ENCODE results near the gene ADGRV1. TPM values are rescaled to one million over a fixed set of nuclear protein-coding genes. Genes with fewer than 3 reads are reported as not detected.

Gene ADGRV1
- polyA plus RNA-seq, 3 donors: 0.18 to 0.33 TPM; not detected in 1

GRCh38 chr5:91142386-91142785 is 583.8 kb downstream of the ADGRV1 start:
- peaks cover 2% of the 10 kb centered on the region in 2 donors for H3K9me3 ChIP-seq (replicated peaks in 1 of 2; ENCODE audit: control insufficient read depth in 1 of 2, insufficient read depth in 1 of 2, low read length in 2 of 2)
- Mint-ChIP-seq H3K36me3 (peaks cover 2% of the 10 kb centered on the region in 2 donors), H3K27me3 (ENCODE audit: low read depth in 3 of 3) (peaks cover 0 to 2% (median 0%) of the 10 kb centered on the region in 3 donors), H3K4me1 (peaks cover 61% of the 10 kb centered on the region), H3K9me3 (peaks cover 0 to 9% (median 1%) of the 10 kb centered on the region in 7 donors), H3K4me3 (peak overlapping the region in 1 of 2 donors; percentile 26), H3K27ac (peak overlapping the region; percentile 19 to 91 (median 76))
- H2AFZ ChIP-seq (ENCODE audit: insufficient read depth, low read depth, low read length, poor library complexity, severe bottlenecking): peak overlapping the region; percentile 41
- no CpG with 5 or more reads among the region's 4 CpGs for WGBS (ENCODE audit: insufficient coverage)
- DNase-seq: peak in 2 of 3 donors; percentile 53 to 58
- H3K79me2 ChIP-seq (ENCODE audit: insufficient read depth, low read length): no peaks in the 10 kb centered on the region
- TF ChIP-seq CTCF (IDR thresholded peaks at IDR 0.05): no peak
- H3K4me3 ChIP-seq (replicated peaks in 1 of 3; ENCODE audit: low read depth in 2 of 3, low read length in 3 of 3): peak overlapping the region in 1 of 3 experiments; percentile 47
- H3K4me2 ChIP-seq (replicated peaks; ENCODE audit: extremely low read depth, low read length, poor library complexity, severe bottlenecking): peak overlapping the region; percentile 38
- no peak overlapping the region for H3K9ac ChIP-seq (ENCODE audit: insufficient read depth, low read length, poor library complexity, severe bottlenecking)
- no peaks in the 10 kb centered on the region for H3K27me3 ChIP-seq (ENCODE audit: control insufficient read depth in 2 of 2, insufficient read depth in 2 of 2, low read length in 2 of 2)
- H3K36me3 ChIP-seq (replicated peaks in 1 of 2; ENCODE audit: control insufficient read depth in 1 of 2, insufficient read depth in 2 of 2, low read length in 2 of 2): no peaks in the 10 kb centered on the region
- intact Hi-C loops (cut with micrococcal nuclease): no loop called here
- no peaks in the 10 kb centered on the region for H4K20me1 ChIP-seq (ENCODE audit: insufficient read depth, low read length)
- H3K27ac ChIP-seq (ENCODE audit: low read depth in 1 of 2, low read length in 2 of 2): peak overlapping the region; percentile 32 to 71
- peaks cover 53 to 68% of the 10 kb centered on the region in 2 donors for H3K4me1 ChIP-seq (ENCODE audit: control insufficient read depth in 1 of 2, insufficient read depth in 2 of 2, low read length in 2 of 2)

- Histone ChIP-seq H3K4me3 (replicated peaks in 1 of 3; ENCODE audit: low read depth in 2 of 3, low read length in 3 of 3) (peak overlapping the region in 1 of 3 experiments; percentile 47), H2AFZ (ENCODE audit: insufficient read depth, low read depth, low read length, poor library complexity, severe bottlenecking) (peak overlapping the region; percentile 25), H3K9me3 (replicated peaks in 1 of 2; ENCODE audit: control insufficient read depth in 1 of 2, insufficient read depth in 1 of 2, low read length in 2 of 2) (peaks cover 4 to 5% of the 10 kb centered on the region in 2 donors), H3K27me3 (ENCODE audit: control insufficient read depth in 2 of 2, insufficient read depth in 2 of 2, low read length in 2 of 2) (no peaks in the 10 kb centered on the region), H3K4me1 (ENCODE audit: control insufficient read depth in 1 of 2, insufficient read depth in 2 of 2, low read length in 2 of 2) (peaks cover 56 to 72% of the 10 kb centered on the region in 2 donors), H4K20me1 (ENCODE audit: insufficient read depth, low read length) (no peaks in the 10 kb centered on the region), H3K79me2 (ENCODE audit: insufficient read depth, low read length) (no peaks in the 10 kb centered on the region), H3K4me2 (replicated peaks; ENCODE audit: extremely low read depth, low read length, poor library complexity, severe bottlenecking) (peak overlapping the region; percentile 38), H3K36me3 (replicated peaks in 1 of 2; ENCODE audit: control insufficient read depth in 1 of 2, insufficient read depth in 2 of 2, low read length in 2 of 2) (no peaks in the 10 kb centered on the region), H3K27ac (ENCODE audit: low read depth in 1 of 2, low read length in 2 of 2) (peak overlapping the region; percentile 32 to 71), H3K9ac (ENCODE audit: insufficient read depth, low read length, poor library complexity, severe bottlenecking) (no peak overlapping the region)
- Mint-ChIP-seq H3K27ac (peak overlapping the region; percentile 19 to 91 (median 80)), H3K36me3 (peaks cover 3 to 5% of the 10 kb centered on the region in 2 donors), H3K27me3 (ENCODE audit: low read depth in 3 of 3) (peaks cover 0 to 2% (median 0%) of the 10 kb centered on the region in 3 donors), H3K4me3 (no peak overlapping the region), H3K9me3 (peaks cover 2 to 12% (median 5%) of the 10 kb centered on the region in 7 donors), H3K4me1 (peaks cover 64% of the 10 kb centered on the region)
- WGBS (ENCODE audit: insufficient coverage): 96% methylated on average over 8 of the region's 8 CpGs
- intact Hi-C loops (cut with micrococcal nuclease): no loop called here
- no peak for DNase-seq
- TF ChIP-seq CTCF (IDR thresholded peaks at IDR 0.05): no peak
Observed at GRCh38 chr5:91142819-91143218, 584.2 kb downstream of the ADGRV1 start.

All from CD14-positive monocyte (primary cell).